Omental fat pad (tissue), 4 donors: ENCODE results near the gene C6orf47. TPM values are rescaled to one million over a fixed set of nuclear protein-coding genes. Genes with fewer than 3 reads are reported as not detected.
A peak's percentile ranks its signal among the peaks of the same experiment; 100 is the strongest.

ENCODE experiments used
- ATAC-seq: fragments of 150-250 bp; one replicate; pipeline ENCODE4 v1.9.1; 2016; ENCODE audit warnings: mild to moderate bottlenecking, moderate library complexity; ENCODE audit not compliant: low FRiP score
- DNase-seq: peaks from one replicate; pipeline ENCODE4 v3.0.0-alpha.2; 2019; ENCODE audit warnings: low spot score
- CTCF ChIP-seq, 3 donors: fragments of 450-650 bp; IDR thresholded peaks; one replicate each; pipeline ENCODE4 v1.5.1; 2016 to 2017; ENCODE audit warnings: antibody characterized with exemption in 3 of 3, mild to moderate bottlenecking in 3 of 3, moderate library complexity in 2 of 3
- total RNA-seq, 4 donors: library from RNA; depleted of rRNA; stranded (reverse); fragments of >200 nt; gene quantifications; one replicate each; pipeline ENCODE4 v1.1.0, GENCODE V29; 2016

The C6orf47 gene
- total RNA-seq, 4 donors from 2014 or later = 16.8 to 24.7 (median 21.2) TPM

DNA sequence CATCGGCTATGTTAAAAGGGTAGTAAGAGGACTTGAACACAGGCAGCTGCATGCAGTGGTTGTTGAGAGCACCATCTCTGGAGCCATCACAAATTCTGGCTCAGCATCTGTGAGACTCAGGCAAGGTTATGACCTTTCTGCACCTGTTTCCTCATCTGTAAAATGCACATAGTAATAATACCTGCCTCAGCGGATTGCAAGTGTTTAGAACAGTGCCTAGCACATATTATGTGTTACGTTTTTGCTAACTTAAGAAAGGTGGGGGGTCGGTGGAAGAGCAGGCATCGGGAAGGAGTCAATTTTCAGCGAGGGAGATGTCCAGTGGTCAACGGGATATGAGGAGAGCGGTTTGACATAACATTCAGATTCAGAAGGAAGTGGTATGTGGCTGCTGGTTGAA lies 17.4 kb upstream of the C6orf47 start:
- DNase-seq = no peak
- no peak for TF ChIP-seq CTCF (IDR thresholded peaks at IDR 0.05)

GRCh38 chr6:31676904-31677303 lies 16.3 kb upstream of the C6orf47 start:
- no peak for TF ChIP-seq CTCF (IDR thresholded peaks at IDR 0.05)
- DNase-seq (no peak), ATAC-seq (no peak)

More for the DNA sequence above, 17.4 kb upstream of the C6orf47 start:
- no peak for ATAC-seq

GRCh38 chr6:31676322-31676903 lies 15.8 kb upstream of the C6orf47 start:
- no peak for TF ChIP-seq CTCF (IDR thresholded peaks at IDR 0.05)
- no peak for DNase-seq
- no peak for ATAC-seq

DNA sequence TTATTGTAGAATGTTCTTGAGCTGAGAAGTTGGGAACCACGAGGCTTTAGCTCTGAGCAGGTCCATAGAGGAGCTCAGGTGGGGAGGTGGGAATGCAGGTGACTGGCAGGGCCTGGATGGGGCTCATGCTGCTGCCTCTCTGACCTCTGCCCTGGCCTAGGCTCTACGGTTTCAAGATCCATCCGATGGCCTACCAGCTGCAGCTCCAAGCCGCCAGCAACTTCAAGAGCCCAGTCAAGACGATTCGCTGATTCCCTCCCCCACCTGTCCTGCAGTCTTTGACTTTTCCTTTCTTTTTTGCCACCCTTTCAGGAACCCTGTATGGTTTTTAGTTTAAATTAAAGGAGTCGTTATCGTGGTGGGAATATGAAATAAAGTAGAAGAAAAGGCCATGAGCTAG lies 9.1 kb upstream of the C6orf47 start, which contains the start of gene LY6G5B:
LY6G5B (plus strand) TSS at position 301 of the 400 bp plus-strand sequence. CDS start 975 bp downstream, outside the sequence.
- TF ChIP-seq CTCF (IDR thresholded peaks at IDR 0.05) = no peak
- no peak for ATAC-seq
- DNase-seq = no peak

- no peak for ATAC-seq
- no peak for TF ChIP-seq CTCF (IDR thresholded peaks at IDR 0.05)
- DNase-seq = no peak
Measured at GRCh38 chr6:31666337-31666965, 5.9 kb upstream of the C6orf47 start.

DNA sequence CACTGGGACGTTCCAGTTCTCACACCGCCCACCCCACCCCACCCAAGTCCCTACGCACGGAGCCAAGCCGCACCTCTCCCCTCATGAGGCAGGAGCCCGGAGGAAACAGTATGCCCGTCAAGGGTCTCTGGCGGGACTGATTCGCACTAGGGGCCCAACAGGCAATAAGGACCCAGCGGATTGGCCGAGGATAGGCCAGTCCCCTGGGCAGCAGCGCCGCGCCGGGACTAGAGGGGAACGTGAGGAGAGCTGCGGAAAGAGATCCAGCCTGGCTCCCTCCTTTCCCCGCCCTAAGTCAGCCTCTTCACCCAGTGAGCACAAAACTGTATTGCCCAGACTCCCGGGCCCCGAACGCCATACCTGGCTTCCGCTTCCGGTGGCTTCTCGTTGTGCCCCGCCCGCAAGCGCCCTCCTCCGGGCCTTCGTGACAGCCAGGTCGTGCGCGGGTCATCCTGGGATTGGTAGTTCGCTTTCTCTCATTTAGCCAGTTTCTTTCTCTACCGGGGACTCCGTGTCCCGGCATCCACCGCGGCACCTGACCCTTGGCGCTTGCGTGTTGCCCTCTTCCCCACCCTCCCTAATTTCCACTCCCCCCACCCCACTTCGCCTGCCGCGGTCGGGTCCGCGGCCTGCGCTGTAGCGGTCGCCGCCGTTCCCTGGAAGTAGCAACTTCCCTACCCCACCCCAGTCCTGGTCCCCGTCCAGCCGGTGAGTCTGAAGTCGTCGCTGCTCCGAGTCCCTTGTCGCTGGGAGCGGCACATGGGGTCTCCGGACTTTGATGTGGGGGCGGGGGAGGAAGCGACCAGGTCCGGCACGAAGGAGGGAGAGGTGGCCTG lies 5.1 kb upstream of the C6orf47 start, which contains the start of gene CSNK2B:
CSNK2B (plus strand) TSS at position 580 of the 836 bp plus-strand sequence. CDS start 752 bp downstream, outside the sequence.
- DNase-seq (peak; percentile 93), ATAC-seq (peak; percentile 87)
- TF ChIP-seq CTCF (IDR thresholded peaks at IDR 0.05) = no peak
